GM12878 (cell line): ENCODE results near the gene SYCE3. TPM values are rescaled to one million over a fixed set of nuclear protein-coding genes. Genes with fewer than 3 reads are reported as not detected.
A peak's percentile ranks its signal among the peaks of the same experiment; 100 is the strongest.

Source experiments
- ATAC-seq: fragments of 200-7000 bp; cut with Tn5 transposase; 3 replicates; pipeline ENCODE4 v1.9.1; 2020; ENCODE audit warnings: mild to moderate bottlenecking, moderate library complexity
- BruUV-seq: library from RNA; stranded (reverse); fragments of 400-500 nt; replicated peaks from 2 replicates; lab custom pipeline; 2021; lab: Mats Ljungman, UMichigan
- CTCF ChIA-PET: fragments of 300-600 bp; sonication (Branson Sonifier 250); formaldehyde crosslinking; extraction: SDS; loops from one replicate; lab custom pipeline; 2021; ENCODE audit warnings: inconsistent platforms; lab: Yijun Ruan, JAX
- POLR2A ChIA-PET: fragments of 350-600 bp; formaldehyde crosslinking; extraction: SDS; loops from one replicate; lab custom pipeline; 2021; ENCODE audit warnings: inconsistent platforms; lab: Charles Lee
- RAD21 ChIA-PET: fragments of 300-600 bp; sonication (Branson Sonifier 250); formaldehyde crosslinking; loops from one replicate; lab custom pipeline; 2023; ENCODE audit warnings: antibody characterized with exemption; ENCODE audit not compliant: unreplicated experiment; lab: Charles Lee
- SMC1A ChIA-PET: fragments of 300-600 bp; sonication (Branson Sonifier 250); formaldehyde crosslinking; loops from one replicate; lab custom pipeline; 2023; ENCODE audit not compliant: unreplicated experiment, uncharacterized antibody; lab: Charles Lee
- DNase-seq: peaks from one replicate; pipeline ENCODE4 v3.0.0-alpha.2; 2011; ENCODE audit warnings: low read depth, low spot score
- FAIRE-seq: peaks from 3 replicates; lab custom pipeline; 2011; peaks lifted over from hg19 to GRCh38; lab: Jason Lieb, UNC
- H2AFZ ChIP-seq: 2 replicates; pipeline ENCODE4 v1.6.0; 2011; ENCODE audit warnings: low read depth, low read length, control low read depth; ENCODE audit not compliant: control insufficient read depth
- H3K27ac ChIP-seq: 2 replicates; pipeline ENCODE4 v1.5.1; 2011; ENCODE audit warnings: control low read depth; ENCODE audit not compliant: control insufficient read depth, insufficient read depth
- H3K27me3 ChIP-seq, 2 experiments: replicated peaks in 1 of 2; 2 replicates each; pipeline versions ENCODE4 v1.6.0 to v1.6.1; 2011; ENCODE audit warnings: low read length in 1 of 2; ENCODE audit not compliant: control insufficient read depth in 2 of 2, insufficient read depth in 2 of 2
- H3K36me3 ChIP-seq, 2 experiments: 2 replicates each; pipeline ENCODE4 v1.5.1; 2011; ENCODE audit warnings: low read length in 1 of 2; ENCODE audit not compliant: control insufficient read depth in 2 of 2, insufficient read depth in 2 of 2
- H3K4me1 ChIP-seq: 2 replicates; pipeline ENCODE4 v1.6.1; 2011; ENCODE audit warnings: mild to moderate bottlenecking, low read length, moderate library complexity, mixed read lengths; ENCODE audit not compliant: control insufficient read depth, insufficient read depth
- H3K4me2 ChIP-seq: 2 replicates; pipeline ENCODE4 v1.6.0; 2011; ENCODE audit warnings: control low read depth; ENCODE audit not compliant: control insufficient read depth, insufficient read depth
- H3K4me3 ChIP-seq: fragments of 200-600 bp; sonication (generic); 2 replicates; pipeline ENCODE4 v1.5.1; 2016
- H3K79me2 ChIP-seq: 2 replicates; pipeline ENCODE4 v1.6.0; 2011; ENCODE audit warnings: low read length; ENCODE audit not compliant: control insufficient read depth, insufficient read depth
- H3K9ac ChIP-seq: 2 replicates; pipeline ENCODE4 v1.8.0; 2011; ENCODE audit warnings: low read length, control low read depth, mixed read lengths; ENCODE audit not compliant: control insufficient read depth, insufficient read depth
- H3K9me3 ChIP-seq: replicated peaks from 3 replicates; pipeline ENCODE4 v1.5.1; 2011; ENCODE audit warnings: mild to moderate bottlenecking, low read length; ENCODE audit not compliant: control insufficient read depth, insufficient read depth
- H4K20me1 ChIP-seq: 2 replicates; pipeline ENCODE4 v1.6.0; 2011; ENCODE audit not compliant: control insufficient read depth, insufficient read depth
- FOXK2 ChIP-seq: fragments of 450-650 bp; IDR thresholded peaks from 2 replicates; pipeline ENCODE4 v1.6.1; 2017; ENCODE audit warnings: mild to moderate bottlenecking, moderate library complexity
- MEF2B ChIP-seq: fragments of 450-650 bp; IDR thresholded peaks from 2 replicates; pipeline ENCODE4 v1.6.1; 2018; ENCODE audit warnings: mild to moderate bottlenecking, moderate library complexity; ENCODE audit not compliant: partially characterized antibody, poor library complexity, severe bottlenecking
- WRNIP1 ChIP-seq: IDR thresholded peaks from 2 replicates; pipeline ENCODE4 v1.6.1; 2011; ENCODE audit warnings: low read depth, low read length, improper control_type of control experiment, borderline replicate concordance
- ZNF274 ChIP-seq: IDR thresholded peaks from one replicate; pipeline ENCODE4 v1.8.0; 2011; ENCODE audit not compliant: insufficient read length, insufficient read depth
- WGBS: methylation state at CpG from one replicate; pipeline ENCODE4 v1.1.6; 2016; ENCODE audit warnings: low lambda C conversion rate; ENCODE audit not compliant: insufficient replicate concordance, insufficient coverage; ENCODE audit errors: missing lambda C conversion rate; 5-methylcytosine and 5-hydroxymethylcytosine counted together
- in situ Hi-C: fragments of 300-500 bp; cut with MboI; formaldehyde crosslinking; loops from 9 replicates; pipeline ENCODE4 v1.14.3; 2018; ENCODE audit warnings: mixed read lengths
- intact Hi-C: fragments of 100-400 bp; cut with micrococcal nuclease; formaldehyde crosslinking; loops from one replicate; pipeline ENCODE4 v1.14.2; 2022; ENCODE audit not compliant: unreplicated experiment
- polyA plus RNA-seq, 11 experiments: library from polyadenylated mRNA; depleted of rRNA in 4 of 11; unstranded in 6 of 11; stranded (reverse) in 5 of 11; fragments of >200 nt; fragmentation: Nextera tagmentation in 4 of 11; fragmentation: Illumina TruSeq in 1 of 11; extraction: Ambion mirVana in 4 of 11; extraction: Trizol in 1 of 11; gene quantifications; 1 replicate in 1 of 11; 2 replicates in 10 of 11; pipeline versions ENCODE4 v1.2.1 to v1.2.3, GENCODE V29; 2011 to 2016; ENCODE audit warnings: inconsistent platforms in 2 of 11, missing spikeins in 2 of 11, low read depth in 1 of 11
- total RNA-seq, 4 experiments: library from RNA; depleted of rRNA in 3 of 4; stranded (reverse); fragments of >200 nt in 3 of 4; fragmentation: Illumina TruSeq in 1 of 4; extraction: Trizol in 1 of 4; gene quantifications; 2 replicates each; pipeline versions ENCODE4 v1.2.1 to v1.2.3, GENCODE V29; 2013 to 2021
- TF ChIP-seq, protein P1 (sequence below): IDR thresholded peaks from 2 replicates; pipeline ENCODE4 v1.6.1; 2012; ENCODE audit warnings: low read depth, low read length, improper control_type of control experiment

SYCE3 gene
- total and polyA plus RNA-seq, 10 of the 15 experiments (the other 5 are each of a cell fraction or from before 2014, with no cell fraction given) = 0.38 to 0.91 (median 0.76) TPM; not detected in 4

DNA sequence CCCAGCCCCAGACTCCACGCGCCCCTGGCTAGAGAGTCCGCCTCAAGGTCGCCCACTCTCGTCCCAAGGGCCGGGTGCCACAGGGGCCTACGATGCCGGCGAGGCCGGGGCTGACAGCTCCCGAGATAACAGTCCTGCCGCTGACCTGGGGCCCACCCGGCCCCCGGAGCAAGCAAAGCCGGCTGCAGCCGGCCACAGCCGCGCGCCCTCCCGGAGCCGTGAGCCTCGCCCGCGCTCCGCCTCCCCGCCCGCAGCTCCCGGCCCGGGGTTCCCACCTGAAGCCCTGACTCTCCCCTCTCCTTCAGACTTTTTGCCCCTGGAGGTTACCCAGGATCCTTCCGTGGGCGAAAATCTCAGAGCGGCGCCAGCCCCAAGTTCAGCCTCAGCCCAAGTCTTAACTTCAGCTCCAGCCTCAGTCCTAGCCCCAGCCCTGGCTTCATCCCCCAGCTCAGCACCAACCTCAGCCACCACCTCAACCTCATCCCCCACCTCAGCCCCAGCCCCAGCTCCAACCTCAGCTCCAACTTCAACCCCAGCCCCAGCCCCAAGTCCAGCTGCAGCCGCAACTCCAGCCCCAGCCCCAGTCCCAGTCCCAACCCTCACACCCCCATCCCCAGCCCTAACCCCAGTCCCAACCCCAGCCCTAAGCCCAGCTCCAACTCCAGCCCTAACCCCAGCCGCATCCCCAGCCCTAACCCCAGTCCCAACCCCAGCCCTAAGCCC lies 15.3 kb downstream of the SYCE3 start:
- no peak for ATAC-seq
- Histone ChIP-seq H3K79me2 (peaks cover under 1% of the 10 kb centered on the region; the same call in 1 of the 2 replicates), H3K9ac (no peak overlapping the region), H2AFZ (no peak overlapping the region), H3K4me3 (no peak overlapping the region), H3K4me1 (peaks cover 29% of the 10 kb centered on the region), H3K27me3 (peaks cover 0 to 1% of the 10 kb centered on the region in 2 experiments; a peak in 1 of 4 replicates), H3K9me3 (no peaks in the 10 kb centered on the region), H4K20me1 (no peaks in the 10 kb centered on the region), H3K4me2 (no peak overlapping the region), H3K27ac (no peak overlapping the region), H3K36me3 (no peaks in the 10 kb centered on the region)
- SMC1A ChIA-PET = interaction anchor here (1.2 to 2.4 kb wide), 6 partner anchors 7 to 73 kb away, joined by 4 to 14 read pairs (median 6); partner anchors contain the start of genes SCO2 and SYCE3
- CTCF ChIA-PET = interaction anchor here (0.8 to 2.2 kb wide), 6 partner anchors 10 to 75 kb away, joined by 3 to 9 read pairs (median 6); partner anchors contain the start of gene SCO2
- DNase-seq = no peak
- FAIRE-seq = peak; percentile 35
- no TSS peak for BruUV-seq
- in situ Hi-C loops = no loop called here
- TF ChIP-seq FOXK2 = no peak
- TF ChIP-seq, protein P1, sequence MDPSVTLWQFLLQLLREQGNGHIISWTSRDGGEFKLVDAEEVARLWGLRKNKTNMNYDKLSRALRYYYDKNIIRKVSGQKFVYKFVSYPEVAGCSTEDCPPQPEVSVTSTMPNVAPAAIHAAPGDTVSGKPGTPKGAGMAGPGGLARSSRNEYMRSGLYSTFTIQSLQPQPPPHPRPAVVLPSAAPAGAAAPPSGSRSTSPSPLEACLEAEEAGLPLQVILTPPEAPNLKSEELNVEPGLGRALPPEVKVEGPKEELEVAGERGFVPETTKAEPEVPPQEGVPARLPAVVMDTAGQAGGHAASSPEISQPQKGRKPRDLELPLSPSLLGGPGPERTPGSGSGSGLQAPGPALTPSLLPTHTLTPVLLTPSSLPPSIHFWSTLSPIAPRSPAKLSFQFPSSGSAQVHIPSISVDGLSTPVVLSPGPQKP = no peak
- no peak for TF ChIP-seq MEF2B
- TF ChIP-seq ZNF274 = no peak
- TF ChIP-seq WRNIP1 = no peak
- RAD21 ChIA-PET = interaction anchor here (0.9 to 2.1 kb wide), 5 partner anchors 8 to 74 kb away, joined by 3 to 16 read pairs (median 7); partner anchors contain the start of gene SCO2
- POLR2A ChIA-PET = interaction anchor here (0.9 to 2.5 kb wide), 8 partner anchors 9 to 74 kb away, joined by 3 to 15 read pairs (median 9); partner anchors contain the start of genes LMF2, NCAPH2, SCO2 and TYMP
- intact Hi-C loops = no loop called here
- over 99% methylated on average over 31 of the region's 35 CpGs for WGBS
